PFSK-1 (cell line): ENCODE results near the gene ZNF652.

Experiments used
- FOXP2 ChIP-seq: optimal IDR thresholded peaks from 2 replicates; pipeline ENCODE3; 2011; ENCODE audit warnings: borderline replicate concordance, control low read depth, inconsistent platforms; ENCODE audit not compliant: insufficient read depth; ENCODE audit errors: extremely low read length, extremely low read depth
- POLR2AphosphoS5 ChIP-seq: IDR thresholded peaks from 2 replicates; pipeline ENCODE4 v1.6.1; 2012; ENCODE audit warnings: low read depth, mild to moderate bottlenecking, control low read depth, low read length, moderate library complexity
- SIN3A ChIP-seq: IDR thresholded peaks from 2 replicates; pipeline ENCODE4 v1.6.1; 2012; ENCODE audit warnings: mild to moderate bottlenecking, low read length, moderate library complexity, borderline replicate concordance; ENCODE audit not compliant: insufficient read depth
- TAF1 ChIP-seq: IDR thresholded peaks from 2 replicates; pipeline ENCODE4 v1.6.1; 2012; ENCODE audit warnings: low read length, control low read depth, borderline replicate concordance; ENCODE audit not compliant: insufficient read depth
- TF ChIP-seq, protein P1 (sequence below), 2 experiments: IDR thresholded peaks; 2 replicates each; pipeline versions ENCODE4 v1.6.1 to v1.8.0; 2011 to 2012; ENCODE audit warnings: low read depth in 2 of 2, low read length in 2 of 2, control low read depth in 1 of 2, inconsistent platforms in 1 of 2, mild to moderate bottlenecking in 1 of 2, moderate library complexity in 1 of 2; ENCODE audit not compliant: insufficient read depth in 1 of 2

ZNF652 gene

DNA sequence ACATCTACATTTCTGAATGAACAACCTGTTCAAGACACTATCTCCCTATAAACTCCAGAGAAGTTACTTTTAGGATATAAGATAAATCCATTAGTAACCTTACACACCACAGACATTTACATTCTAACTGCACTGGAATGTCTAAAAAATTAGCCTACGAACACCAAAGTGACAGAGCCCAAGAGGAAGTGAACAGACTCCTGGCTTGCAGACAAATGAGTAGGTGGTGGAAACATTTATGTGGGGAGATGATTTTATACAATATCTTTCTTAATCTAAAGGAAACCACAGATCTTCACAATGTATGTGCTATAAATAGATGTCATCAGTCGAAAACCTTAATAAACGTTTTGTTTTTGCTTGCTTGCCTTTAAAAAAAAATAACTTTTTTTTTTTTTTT, 18.8 kb downstream of the ZNF652 start:
- TF ChIP-seq TAF1 = no peak
- no peak for TF ChIP-seq POLR2AphosphoS5
- TF ChIP-seq FOXP2 = no peak
- TF ChIP-seq, protein P1, sequence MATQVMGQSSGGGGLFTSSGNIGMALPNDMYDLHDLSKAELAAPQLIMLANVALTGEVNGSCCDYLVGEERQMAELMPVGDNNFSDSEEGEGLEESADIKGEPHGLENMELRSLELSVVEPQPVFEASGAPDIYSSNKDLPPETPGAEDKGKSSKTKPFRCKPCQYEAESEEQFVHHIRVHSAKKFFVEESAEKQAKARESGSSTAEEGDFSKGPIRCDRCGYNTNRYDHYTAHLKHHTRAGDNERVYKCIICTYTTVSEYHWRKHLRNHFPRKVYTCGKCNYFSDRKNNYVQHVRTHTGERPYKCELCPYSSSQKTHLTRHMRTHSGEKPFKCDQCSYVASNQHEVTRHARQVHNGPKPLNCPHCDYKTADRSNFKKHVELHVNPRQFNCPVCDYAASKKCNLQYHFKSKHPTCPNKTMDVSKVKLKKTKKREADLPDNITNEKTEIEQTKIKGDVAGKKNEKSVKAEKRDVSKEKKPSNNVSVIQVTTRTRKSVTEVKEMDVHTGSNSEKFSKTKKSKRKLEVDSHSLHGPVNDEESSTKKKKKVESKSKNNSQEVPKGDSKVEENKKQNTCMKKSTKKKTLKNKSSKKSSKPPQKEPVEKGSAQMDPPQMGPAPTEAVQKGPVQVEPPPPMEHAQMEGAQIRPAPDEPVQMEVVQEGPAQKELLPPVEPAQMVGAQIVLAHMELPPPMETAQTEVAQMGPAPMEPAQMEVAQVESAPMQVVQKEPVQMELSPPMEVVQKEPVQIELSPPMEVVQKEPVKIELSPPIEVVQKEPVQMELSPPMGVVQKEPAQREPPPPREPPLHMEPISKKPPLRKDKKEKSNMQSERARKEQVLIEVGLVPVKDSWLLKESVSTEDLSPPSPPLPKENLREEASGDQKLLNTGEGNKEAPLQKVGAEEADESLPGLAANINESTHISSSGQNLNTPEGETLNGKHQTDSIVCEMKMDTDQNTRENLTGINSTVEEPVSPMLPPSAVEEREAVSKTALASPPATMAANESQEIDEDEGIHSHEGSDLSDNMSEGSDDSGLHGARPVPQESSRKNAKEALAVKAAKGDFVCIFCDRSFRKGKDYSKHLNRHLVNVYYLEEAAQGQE (IDR thresholded peaks at IDR 0.05; ENCODE audit: insufficient read depth in 1 of 2, low read depth in 2 of 2, low read length in 2 of 2) = no peak
- TF ChIP-seq SIN3A = no peak

DNA sequence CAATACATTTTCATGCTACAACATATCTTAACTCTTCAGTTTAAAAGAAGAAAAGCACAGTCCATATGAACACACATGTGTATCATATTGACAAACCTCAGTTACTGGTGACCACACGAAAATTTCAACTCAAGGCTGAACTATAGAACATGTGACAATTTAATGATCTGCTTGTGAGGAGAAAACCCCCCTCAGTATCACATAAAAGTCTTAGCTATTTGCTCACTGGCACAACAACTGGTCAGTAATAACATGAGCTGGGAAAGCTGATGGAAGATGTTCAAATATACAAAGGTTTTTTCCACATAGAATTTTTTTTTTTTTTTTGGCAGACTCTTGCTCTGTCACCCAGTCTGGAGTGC, 19.5 kb downstream of the ZNF652 start:
- no peak for TF ChIP-seq TAF1
- TF ChIP-seq FOXP2 = no peak
- TF ChIP-seq SIN3A = no peak
- no peak for TF ChIP-seq POLR2AphosphoS5
- TF ChIP-seq, protein P1 (IDR thresholded peaks at IDR 0.05; ENCODE audit: insufficient read depth in 1 of 2, low read depth in 2 of 2, low read length in 2 of 2) = no peak

DNA sequence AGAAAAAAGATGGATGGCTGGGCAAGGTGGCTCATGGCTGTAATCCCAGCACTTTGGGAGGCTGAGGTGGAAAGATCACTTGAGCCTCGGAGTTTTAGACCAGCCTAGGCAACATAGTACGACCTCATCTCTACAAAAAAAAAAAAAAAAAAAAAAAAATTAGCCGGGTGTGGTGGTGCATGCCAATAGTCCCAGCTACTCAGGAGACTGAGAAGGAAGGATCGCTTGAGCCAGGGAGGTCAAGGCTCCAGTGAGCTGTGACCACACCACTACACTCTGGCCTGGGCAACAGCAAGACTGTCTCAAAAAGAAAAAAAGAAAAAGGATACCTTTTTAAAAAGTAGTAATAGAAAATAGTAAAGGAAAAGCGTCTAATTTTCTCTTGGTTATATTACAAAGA, 20.7 kb downstream of the ZNF652 start:
- TF ChIP-seq POLR2AphosphoS5 (no peak), TAF1 (no peak), FOXP2 (no peak), SIN3A (no peak)
- TF ChIP-seq, protein P1 (IDR thresholded peaks at IDR 0.05; ENCODE audit: insufficient read depth in 1 of 2, low read depth in 2 of 2, low read length in 2 of 2) = no peak

- TF ChIP-seq POLR2AphosphoS5 (no peak), SIN3A (no peak), FOXP2 (no peak), TAF1 (no peak)
These were observed 22.7 kb downstream of the ZNF652 start for GRCh38 chr17:49339354-49339753.

DNA sequence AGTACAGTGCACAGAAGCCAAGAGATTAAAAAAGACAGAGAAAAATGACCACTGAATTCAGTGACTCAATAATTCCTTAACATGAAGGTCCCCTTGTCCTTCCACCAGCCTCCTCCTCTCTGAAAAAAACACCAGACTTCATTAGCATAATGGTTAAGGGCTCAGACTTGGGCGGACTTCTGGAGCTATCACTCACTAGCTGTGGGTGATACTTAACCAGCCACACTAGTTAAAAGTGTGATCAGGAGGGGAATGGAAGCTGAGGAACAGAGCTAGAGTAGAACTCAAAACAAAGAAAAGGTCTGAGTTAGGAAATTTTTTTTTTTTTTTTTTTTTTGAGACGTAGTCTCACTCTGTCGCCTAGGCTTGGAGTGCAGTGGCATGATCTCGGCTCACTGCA, 23.2 kb downstream of the ZNF652 start:
- TF ChIP-seq FOXP2 (no peak), SIN3A (no peak), TAF1 (no peak), POLR2AphosphoS5 (no peak)
- TF ChIP-seq, protein P1 (IDR thresholded peaks at IDR 0.05; ENCODE audit: insufficient read depth in 1 of 2, low read depth in 2 of 2, low read length in 2 of 2) = no peak
